ENCODE results near the gene SPG21.
"Not testable (repeated sequence)": the region's sequence is repeated elsewhere in the genome, so short reads cannot be mapped to it uniquely, and the experiment has no call there.

The SPG21 gene

DNA sequence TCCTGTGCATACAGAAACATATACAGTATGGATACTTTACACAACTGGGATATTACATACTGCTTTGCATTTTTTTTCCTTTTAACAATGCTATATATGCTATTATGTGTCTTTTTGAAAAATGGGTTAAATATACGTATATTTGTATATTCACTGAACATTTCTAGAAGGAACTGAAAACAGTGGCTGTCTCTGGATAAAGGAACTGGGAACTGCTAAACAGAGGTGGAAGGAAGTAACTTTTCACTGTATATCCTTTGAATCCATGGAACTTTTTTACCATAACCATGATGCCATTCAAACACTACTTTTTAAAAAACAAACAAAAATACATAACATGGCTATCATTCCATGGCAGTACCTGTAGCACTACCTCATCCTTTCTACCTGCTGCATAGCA lies 37.9 kb upstream of the SPG21 start:
- POLR2A ChIA-PET = interaction anchor here (0.6 kb wide), 1 partner anchor 316 kb away, joined by 4 read pairs; no protein-coding TSS in a partner anchor

DNA sequence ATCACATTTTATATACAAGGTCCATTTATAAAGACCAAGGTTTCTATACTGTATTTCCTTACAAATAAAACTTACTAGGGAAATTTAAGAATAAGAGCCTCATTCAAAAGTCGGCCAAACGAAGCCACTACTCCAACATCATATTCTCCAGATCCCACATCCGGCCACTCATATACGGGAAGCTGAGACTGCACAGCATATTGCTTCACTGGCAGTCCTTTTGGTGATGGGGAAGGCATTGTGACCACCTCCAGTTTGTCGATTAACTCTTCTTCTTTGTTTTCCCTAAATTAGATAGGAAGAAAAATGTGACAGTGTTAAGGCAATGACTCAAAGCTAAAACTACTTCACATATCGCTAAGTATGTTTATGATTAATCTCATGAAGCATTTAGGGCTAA lies 37.0 kb upstream of the SPG21 start:
- H3K4me3 ChIP-seq (ENCODE audit: low read depth, low read length) = no peak overlapping the region
- no peak for DNase-seq (ENCODE audit: low read depth, low spot score)
- CTCF ChIA-PET = no interaction called here
- TF ChIP-seq, protein P1, sequence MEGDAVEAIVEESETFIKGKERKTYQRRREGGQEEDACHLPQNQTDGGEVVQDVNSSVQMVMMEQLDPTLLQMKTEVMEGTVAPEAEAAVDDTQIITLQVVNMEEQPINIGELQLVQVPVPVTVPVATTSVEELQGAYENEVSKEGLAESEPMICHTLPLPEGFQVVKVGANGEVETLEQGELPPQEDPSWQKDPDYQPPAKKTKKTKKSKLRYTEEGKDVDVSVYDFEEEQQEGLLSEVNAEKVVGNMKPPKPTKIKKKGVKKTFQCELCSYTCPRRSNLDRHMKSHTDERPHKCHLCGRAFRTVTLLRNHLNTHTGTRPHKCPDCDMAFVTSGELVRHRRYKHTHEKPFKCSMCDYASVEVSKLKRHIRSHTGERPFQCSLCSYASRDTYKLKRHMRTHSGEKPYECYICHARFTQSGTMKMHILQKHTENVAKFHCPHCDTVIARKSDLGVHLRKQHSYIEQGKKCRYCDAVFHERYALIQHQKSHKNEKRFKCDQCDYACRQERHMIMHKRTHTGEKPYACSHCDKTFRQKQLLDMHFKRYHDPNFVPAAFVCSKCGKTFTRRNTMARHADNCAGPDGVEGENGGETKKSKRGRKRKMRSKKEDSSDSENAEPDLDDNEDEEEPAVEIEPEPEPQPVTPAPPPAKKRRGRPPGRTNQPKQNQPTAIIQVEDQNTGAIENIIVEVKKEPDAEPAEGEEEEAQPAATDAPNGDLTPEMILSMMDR (IDR thresholded peaks at IDR 0.05; ENCODE audit: insufficient read depth, low read length, missing control alignments) = no peak
- POLR2A ChIA-PET = no interaction called here

More for the DNA sequence above, 37.9 kb upstream of the SPG21 start:
- H3K4me3 ChIP-seq (ENCODE audit: low read depth, low read length) = no peak overlapping the region
- TF ChIP-seq, protein P1 (IDR thresholded peaks at IDR 0.05; ENCODE audit: insufficient read depth, low read length, missing control alignments) = no peak
- CTCF ChIA-PET = no interaction called here
- no peak for DNase-seq (ENCODE audit: low read depth, low spot score)

DNA sequence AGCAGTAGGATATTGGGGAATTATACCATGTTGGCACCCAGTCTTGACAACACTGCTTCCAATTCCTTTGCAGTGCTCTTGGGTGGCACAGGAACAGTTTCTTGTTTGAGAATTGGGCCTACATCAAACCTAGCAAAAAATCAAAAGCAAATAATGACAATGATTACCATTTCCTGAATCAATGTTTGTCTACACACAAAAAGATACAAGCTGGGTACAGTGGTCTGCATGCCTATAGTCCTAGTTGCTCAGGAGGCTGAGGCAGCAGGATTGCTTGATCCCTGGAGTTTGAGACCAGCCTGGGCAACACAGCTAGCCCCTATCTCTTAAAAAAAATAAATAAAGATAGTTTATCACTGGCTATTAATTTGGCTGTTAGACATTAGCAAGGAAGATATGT lies 31.8 kb upstream of the SPG21 start:
- POLR2A ChIA-PET = no interaction called here
- no peak overlapping the region for H3K4me3 ChIP-seq (ENCODE audit: low read depth, low read length)
- DNase-seq (ENCODE audit: low read depth, low spot score) = no peak
- CTCF ChIA-PET = interaction anchor here (1.2 kb wide), 1 partner anchor 13 kb away, joined by 5 read pairs; no protein-coding TSS in a partner anchor
- TF ChIP-seq, protein P1 (IDR thresholded peaks at IDR 0.05; ENCODE audit: insufficient read depth, low read length, missing control alignments) = no peak

DNA sequence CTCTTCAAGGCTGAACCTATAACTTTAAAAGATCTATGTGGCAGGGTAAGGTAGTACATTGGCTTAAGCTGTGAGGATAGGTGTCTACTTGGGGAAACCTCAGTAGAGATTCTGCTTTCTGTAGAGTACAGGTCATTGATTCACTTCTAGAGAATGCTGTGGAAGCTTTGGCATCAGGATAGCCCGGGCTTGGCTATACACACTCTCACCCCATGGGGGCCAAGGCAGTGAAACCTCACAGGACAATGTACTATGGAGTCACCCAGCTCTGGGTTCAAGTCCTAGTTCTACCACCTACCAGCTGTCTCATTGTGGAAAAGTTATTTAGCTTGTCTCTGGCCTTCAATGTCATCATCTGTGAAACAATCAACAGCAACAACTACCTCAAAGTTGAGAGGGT lies 30.7 kb upstream of the SPG21 start:
- H3K4me3 ChIP-seq (ENCODE audit: low read depth, low read length) = no peak overlapping the region
- TF ChIP-seq, protein P1 (IDR thresholded peaks at IDR 0.05; ENCODE audit: insufficient read depth, low read length, missing control alignments) = no peak
- CTCF ChIA-PET = interaction anchor here (1.2 kb wide), 1 partner anchor 14 kb away, joined by 5 read pairs; no protein-coding TSS in a partner anchor
- no peak for DNase-seq (ENCODE audit: low read depth, low spot score)
- POLR2A ChIA-PET = no interaction called here

DNA sequence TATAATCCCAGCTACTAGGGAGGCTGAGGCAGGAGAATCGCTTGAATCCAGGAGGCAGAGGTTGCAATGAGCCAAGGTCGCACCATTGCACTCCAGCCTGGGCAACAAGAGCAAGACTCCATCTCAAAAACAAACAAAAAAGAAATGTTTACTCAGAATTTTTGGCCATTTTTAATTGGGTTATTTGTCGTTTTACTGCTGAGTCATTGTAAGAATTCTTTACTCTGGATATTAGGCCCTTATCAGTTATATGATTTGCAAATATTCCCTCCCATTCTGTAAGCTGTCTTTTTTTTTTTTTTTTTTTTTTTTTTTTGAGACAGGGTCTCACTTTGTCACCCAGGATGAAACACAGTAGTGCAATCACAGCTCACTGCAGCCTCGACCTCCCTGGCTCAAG lies 21.5 kb upstream of the SPG21 start:
- DNase-seq (ENCODE audit: low read depth, low spot score); H3K4me3 ChIP-seq (ENCODE audit: low read depth, low read length); POLR2A ChIA-PET: not testable (repeated sequence)
- CTCF ChIA-PET = interaction anchor here (1.0 to 1.4 kb wide), 5 partner anchors 11 to 283 kb away, joined by 3 to 7 read pairs (median 3); no protein-coding TSS in a partner anchor

DNA sequence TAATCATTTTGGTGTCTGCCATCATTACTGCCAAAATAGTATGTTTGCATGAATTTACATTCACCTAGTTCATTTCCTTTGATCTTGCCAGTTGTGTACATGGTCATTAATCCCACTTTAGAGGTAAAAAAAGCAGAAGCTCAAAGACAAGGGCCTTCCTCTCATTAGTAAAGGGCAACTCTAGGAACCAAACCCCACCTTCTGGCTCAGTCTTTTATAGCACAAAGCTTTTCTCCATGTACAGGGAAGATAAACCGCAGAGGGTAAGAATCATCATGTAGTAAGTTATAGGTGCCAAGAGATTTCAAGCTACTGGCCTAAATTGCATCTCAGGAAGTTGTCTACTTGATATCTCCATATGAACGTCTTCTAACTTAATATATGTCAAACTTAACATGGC lies 19.3 kb upstream of the SPG21 start:
- ChIA-PET CTCF (interaction anchor here (0.6 to 1.6 kb wide), 7 partner anchors 9 to 278 kb away, joined by 3 to 5 read pairs (median 3); no protein-coding TSS in a partner anchor), POLR2A (no interaction called here)
- DNase-seq (ENCODE audit: low read depth, low spot score) = no peak
- H3K4me3 ChIP-seq (ENCODE audit: low read depth, low read length) = no peak overlapping the region
- TF ChIP-seq, protein P1 (IDR thresholded peaks at IDR 0.05; ENCODE audit: insufficient read depth, low read length, missing control alignments) = peak; percentile 24

DNA sequence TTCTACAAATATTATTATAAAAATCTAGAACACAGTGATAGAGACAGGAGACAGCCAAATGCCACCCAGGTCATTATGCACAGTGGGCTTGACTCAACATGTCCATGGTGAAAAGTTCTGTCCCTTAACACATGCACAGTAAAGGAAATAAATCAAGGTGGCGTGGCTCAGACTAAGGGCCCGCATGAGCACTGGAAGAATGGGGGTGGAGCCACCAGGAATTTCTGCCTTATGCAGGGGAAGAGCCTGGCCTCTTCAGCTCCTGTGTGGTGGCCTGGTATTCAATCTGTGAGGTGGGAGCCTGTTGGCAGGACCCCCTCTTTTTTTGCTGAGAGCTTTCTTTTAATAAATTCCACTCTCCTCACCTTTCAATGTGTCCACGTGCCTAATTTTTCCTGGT lies 17.2 kb upstream of the SPG21 start:
- ChIA-PET POLR2A (no interaction called here), CTCF (no interaction called here)
- DNase-seq (ENCODE audit: low read depth, low spot score) = no peak
- TF ChIP-seq, protein P1 (IDR thresholded peaks at IDR 0.05; ENCODE audit: insufficient read depth, low read length, missing control alignments) = no peak
- H3K4me3 ChIP-seq (ENCODE audit: low read depth, low read length) = no peak overlapping the region
